Measurements from ENCODE around the gene MGST2. TPM values are rescaled to one million over a fixed set of nuclear protein-coding genes. Genes with fewer than 3 reads are reported as not detected.
"Not testable (repeated sequence)": the region's sequence is repeated elsewhere in the genome, so short reads cannot be mapped to it uniquely, and the experiment has no call there.

Gene MGST2
- total RNA-seq, 1 donor from 2014 or later: 66.1 TPM

GRCh38 chr4:139694522-139695107, 29.0 kb downstream of the MGST2 start:
- H3K4me1 Mint-ChIP-seq (ENCODE audit: low read depth): peaks cover 16% of the 10 kb centered on the region
- no peaks in the 10 kb centered on the region for H3K27me3 Mint-ChIP-seq
- no peak overlapping the region for H3K4me3 Mint-ChIP-seq (ENCODE audit: low read depth)
- H3K27ac Mint-ChIP-seq: no peak overlapping the region
- no peak for DNase-seq (ENCODE audit: low spot score, unreplicated experiment)
- peaks cover 45% of the 10 kb centered on the region for H3K36me3 Mint-ChIP-seq (ENCODE audit: insufficient read depth)
- no peak for TF ChIP-seq CTCF (IDR thresholded peaks at IDR 0.05; ENCODE audit: unreplicated experiment)
- peaks cover 11% of the 10 kb centered on the region for H3K9me3 Mint-ChIP-seq (ENCODE audit: low read depth)

- Mint-ChIP-seq H3K27me3 (no peaks in the 10 kb centered on the region), H3K4me3 (ENCODE audit: low read depth) (no peak overlapping the region), H3K36me3 (ENCODE audit: insufficient read depth) (peaks cover 47% of the 10 kb centered on the region), H3K9me3 (ENCODE audit: low read depth) (peaks cover 11% of the 10 kb centered on the region), H3K27ac (no peak overlapping the region), H3K4me1 (ENCODE audit: low read depth) (peaks cover 6% of the 10 kb centered on the region)
- no peak for TF ChIP-seq CTCF (IDR thresholded peaks at IDR 0.05; ENCODE audit: unreplicated experiment)
- no peak for DNase-seq (ENCODE audit: low spot score, unreplicated experiment)
Measured at GRCh38 chr4:139696491-139696890, 30.9 kb downstream of the MGST2 start.

- not testable (repeated sequence) for H3K27me3 Mint-ChIP-seq; H3K4me3 Mint-ChIP-seq (ENCODE audit: low read depth); H3K4me1 Mint-ChIP-seq (ENCODE audit: low read depth); DNase-seq (ENCODE audit: low spot score, unreplicated experiment)
- peak; percentile 33 for TF ChIP-seq CTCF (IDR thresholded peaks at IDR 0.05; ENCODE audit: unreplicated experiment)
- Mint-ChIP-seq H3K27ac (peak overlapping the region; percentile 5), H3K9me3 (ENCODE audit: low read depth) (peaks cover 11% of the 10 kb centered on the region), H3K36me3 (ENCODE audit: insufficient read depth) (peaks cover 56% of the 10 kb centered on the region)
Measured at GRCh38 chr4:139698167-139698925, 32.7 kb downstream of the MGST2 start.

GRCh38 chr4:139700568-139700967, 34.9 kb downstream of the MGST2 start:
- no peak for TF ChIP-seq CTCF (IDR thresholded peaks at IDR 0.05; ENCODE audit: unreplicated experiment)
- Mint-ChIP-seq H3K4me3 (ENCODE audit: low read depth) (no peak overlapping the region), H3K36me3 (ENCODE audit: insufficient read depth) (peaks cover 59% of the 10 kb centered on the region), H3K27me3 (no peaks in the 10 kb centered on the region), H3K4me1 (ENCODE audit: low read depth) (peaks cover 2% of the 10 kb centered on the region), H3K27ac (no peak overlapping the region), H3K9me3 (ENCODE audit: low read depth) (peaks cover 19% of the 10 kb centered on the region)
- DNase-seq (ENCODE audit: low spot score, unreplicated experiment): no peak

GRCh38 chr4:139704915-139705485, 39.4 kb downstream of the MGST2 start:
- Mint-ChIP-seq H3K4me3 (ENCODE audit: low read depth) (no peak overlapping the region), H3K36me3 (ENCODE audit: insufficient read depth) (peaks cover 62% of the 10 kb centered on the region), H3K4me1 (ENCODE audit: low read depth) (peaks cover 7% of the 10 kb centered on the region), H3K27ac (no peak overlapping the region), H3K27me3 (no peaks in the 10 kb centered on the region), H3K9me3 (ENCODE audit: low read depth) (peaks cover 14% of the 10 kb centered on the region)
- TF ChIP-seq CTCF (IDR thresholded peaks at IDR 0.05; ENCODE audit: unreplicated experiment): peak; percentile 24
- DNase-seq (ENCODE audit: low spot score, unreplicated experiment): no peak
